Stimulated activated CD4-positive, alpha-beta T cell treated with anti-CD3 and anti-CD28 coated beads, Interleukin-1b, Interleukin-23, amount 100 ng/mL, for 1 hour (primary cell): ENCODE data around the gene ARMC12.
A peak's percentile ranks its signal among the peaks of the same experiment; 100 is the strongest.

Experiments used
- DNase-seq, 2 donors: peaks; one replicate each; pipeline ENCODE4 v3.0.0-alpha.2; 2020; ENCODE audit warnings: low read depth in 2 of 2

ARMC12 gene

GRCh38 chr6:35718375-35718736, 18.5 kb upstream of the ARMC12 start:
- DNase-seq, result no peak

GRCh38 chr6:35718911-35719381, 17.9 kb upstream of the ARMC12 start:
- no peak for DNase-seq

GRCh38 chr6:35719404-35719829, 17.4 kb upstream of the ARMC12 start:
- DNase-seq, result no peak

- DNase-seq, result no peak
Measured at GRCh38 chr6:35719830-35720733, 16.8 kb upstream of the ARMC12 start.

GRCh38 chr6:35722121-35722761, 14.6 kb upstream of the ARMC12 start:
- DNase-seq, result no peak

GRCh38 chr6:35723587-35723986, 13.2 kb upstream of the ARMC12 start:
- no peak for DNase-seq

GRCh38 chr6:35724059-35724458, 12.8 kb upstream of the ARMC12 start:
- no peak for DNase-seq

- no peak for DNase-seq
Measured at GRCh38 chr6:35724471-35724870, 12.4 kb upstream of the ARMC12 start.

GRCh38 chr6:35725081-35725708, 11.6 kb upstream of the ARMC12 start:
- DNase-seq, result no peak

- DNase-seq, result no peak
Measured at GRCh38 chr6:35725721-35726438, 11.0 kb upstream of the ARMC12 start.

GRCh38 chr6:35727231-35727934, 9.4 kb upstream of the ARMC12 start:
- no peak for DNase-seq

GRCh38 chr6:35727935-35728682, 8.7 kb upstream of the ARMC12 start:
- peak; percentile 33 to 66 for DNase-seq

- DNase-seq, result no peak
Measured at GRCh38 chr6:35728683-35729678, 7.9 kb upstream of the ARMC12 start.

GRCh38 chr6:35729722-35730121, 7.1 kb upstream of the ARMC12 start:
- DNase-seq, result no peak

GRCh38 chr6:35730745-35731413, 6.0 kb upstream of the ARMC12 start:
- no peak for DNase-seq

GRCh38 chr6:35731414-35731735, 5.5 kb upstream of the ARMC12 start:
- DNase-seq, result peak; percentile 75 to 88

- peak; percentile 87 to 94 for DNase-seq
Measured at GRCh38 chr6:35731736-35732532, 4.9 kb upstream of the ARMC12 start.

GRCh38 chr6:35733633-35734032, 3.2 kb upstream of the ARMC12 start:
- no peak for DNase-seq
